H1 (cell line): ENCODE measurements around the gene BCAS3. TPM values are rescaled to one million over a fixed set of nuclear protein-coding genes. Genes with fewer than 3 reads are reported as not detected.

Experiments
- ATF2 ChIP-seq: IDR thresholded peaks from 2 replicates; pipeline ENCODE4 v1.6.1; 2012; ENCODE audit warnings: low read length, inconsistent platforms
- NANOG ChIP-seq: IDR thresholded peaks from 2 replicates; pipeline ENCODE4 v1.6.1; 2011; ENCODE audit warnings: low read length, low read depth, mild to moderate bottlenecking, inconsistent platforms; ENCODE audit not compliant: insufficient read depth, poor library complexity, severe bottlenecking
- RFX5 ChIP-seq: IDR thresholded peaks from 2 replicates; pipeline ENCODE4 v1.6.1; 2011; ENCODE audit warnings: low read depth, low read length, improper control_type of control experiment, borderline replicate concordance
- SP4 ChIP-seq: IDR thresholded peaks from 2 replicates; pipeline ENCODE4 v1.6.1; 2012; ENCODE audit warnings: low read length, inconsistent platforms
- SRF ChIP-seq: IDR thresholded peaks from 2 replicates; pipeline ENCODE4 v1.6.1; 2011; ENCODE audit warnings: mild to moderate bottlenecking, low read depth, low read length, moderate library complexity
- SUZ12 ChIP-seq: fragments of 200-600 bp; sonication (generic); IDR thresholded peaks from 2 replicates; pipeline ENCODE4 v1.6.1; 2012; ENCODE audit warnings: mild to moderate bottlenecking, inconsistent platforms, low read length, moderate library complexity, mixed read lengths
- TCF12 ChIP-seq: IDR thresholded peaks from 2 replicates; pipeline ENCODE4 v1.6.1; 2011; ENCODE audit warnings: low read depth, mild to moderate bottlenecking, low read length
- polyA plus RNA-seq, 7 experiments: library from polyadenylated mRNA; depleted of rRNA in 3 of 7; stranded (reverse) in 5 of 7; unstranded in 2 of 7; fragments of >200 nt in 5 of 7; fragments of 200-250 nt in 2 of 7; gene quantifications; 1 replicate in 5 of 7; 2 replicates in 1 of 7; 4 replicates in 1 of 7; pipeline versions ENCODE4 v1.2.1 to v1.2.3, GENCODE V29; 2011 to 2013; ENCODE audit warnings: missing spikeins in 2 of 7, mixed read lengths in 2 of 7
- total RNA-seq: library from RNA; stranded (reverse); fragmentation: NEBNext Ultra II Directional; extraction: Animal tissue kit (Norgen Biotek cat#: 25700); gene quantifications from 2 replicates; pipeline ENCODE4 v1.2.1, GENCODE V29; 2021

The BCAS3 gene
- total and polyA plus RNA-seq, 2 of the 8 experiments (the other 6 are each of a cell fraction or from before 2014, with no cell fraction given) = 9.9 to 13.3 TPM

- TF ChIP-seq ATF2 (no peak), SP4 (no peak), NANOG (no peak), RFX5 (no peak), TCF12 (no peak), SUZ12 (no peak), SRF (no peak)
These were observed 699.5 kb downstream of the BCAS3 start (continued) for GRCh38 chr17:61376931-61377838.
